ENCODE results near the gene SIK2.
A peak's percentile ranks its signal among the peaks of the same experiment; 100 is the strongest.

SIK2 gene

DNA sequence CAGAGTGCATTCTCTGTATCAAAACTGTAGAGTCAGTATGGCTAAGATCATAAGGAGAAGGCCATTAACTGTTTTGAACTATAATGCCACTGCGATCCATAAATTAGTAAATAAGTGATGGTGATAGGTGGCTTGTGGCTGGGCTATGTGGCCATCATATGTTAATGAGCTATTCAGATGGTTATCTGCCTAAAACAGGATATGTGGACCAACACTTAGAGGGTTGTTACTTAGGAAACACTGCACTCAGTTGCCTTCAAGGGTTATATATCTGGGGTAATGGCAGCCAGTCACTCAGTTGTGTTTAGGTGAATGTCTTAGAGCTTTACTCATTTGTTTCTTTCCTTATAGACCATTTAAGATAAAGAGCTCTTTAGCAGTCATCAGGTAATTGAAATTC is 97.9 kb downstream of the SIK2 start:
- DNase-seq (ENCODE audit: low spot score) = no peak
- TF ChIP-seq, protein P1, sequence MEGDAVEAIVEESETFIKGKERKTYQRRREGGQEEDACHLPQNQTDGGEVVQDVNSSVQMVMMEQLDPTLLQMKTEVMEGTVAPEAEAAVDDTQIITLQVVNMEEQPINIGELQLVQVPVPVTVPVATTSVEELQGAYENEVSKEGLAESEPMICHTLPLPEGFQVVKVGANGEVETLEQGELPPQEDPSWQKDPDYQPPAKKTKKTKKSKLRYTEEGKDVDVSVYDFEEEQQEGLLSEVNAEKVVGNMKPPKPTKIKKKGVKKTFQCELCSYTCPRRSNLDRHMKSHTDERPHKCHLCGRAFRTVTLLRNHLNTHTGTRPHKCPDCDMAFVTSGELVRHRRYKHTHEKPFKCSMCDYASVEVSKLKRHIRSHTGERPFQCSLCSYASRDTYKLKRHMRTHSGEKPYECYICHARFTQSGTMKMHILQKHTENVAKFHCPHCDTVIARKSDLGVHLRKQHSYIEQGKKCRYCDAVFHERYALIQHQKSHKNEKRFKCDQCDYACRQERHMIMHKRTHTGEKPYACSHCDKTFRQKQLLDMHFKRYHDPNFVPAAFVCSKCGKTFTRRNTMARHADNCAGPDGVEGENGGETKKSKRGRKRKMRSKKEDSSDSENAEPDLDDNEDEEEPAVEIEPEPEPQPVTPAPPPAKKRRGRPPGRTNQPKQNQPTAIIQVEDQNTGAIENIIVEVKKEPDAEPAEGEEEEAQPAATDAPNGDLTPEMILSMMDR (IDR thresholded peaks at IDR 0.05; ENCODE audit: borderline replicate concordance, control extremely low read depth, extremely low read depth, insufficient read depth, missing control alignments) = no peak
- in situ Hi-C loops (cut with MboI; ENCODE audit: low sequenced_read_pairs, unreplicated experiment) = no loop called here

DNA sequence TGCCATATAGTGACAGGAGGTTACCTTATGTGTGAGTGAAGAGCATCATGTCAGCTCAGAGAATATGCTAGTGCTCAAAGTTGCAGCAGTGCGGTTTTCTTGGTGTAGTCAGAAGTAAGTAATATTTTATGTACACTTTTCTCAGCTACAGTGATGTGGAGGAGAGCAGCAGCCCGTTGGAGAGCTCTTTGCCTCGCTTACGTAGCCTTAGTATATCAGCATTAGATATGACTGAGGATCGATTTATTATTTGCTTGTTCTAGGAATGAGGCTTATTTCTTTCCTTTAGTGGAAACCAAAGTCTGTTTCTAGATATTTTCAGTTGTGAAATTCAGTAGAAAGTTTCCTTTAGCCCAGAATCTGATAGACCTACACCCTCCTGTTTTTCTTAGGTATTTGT is 100.4 kb downstream of the SIK2 start:
- in situ Hi-C loops (cut with MboI; ENCODE audit: low sequenced_read_pairs, unreplicated experiment) = no loop called here
- TF ChIP-seq, protein P1 (IDR thresholded peaks at IDR 0.05; ENCODE audit: borderline replicate concordance, control extremely low read depth, extremely low read depth, insufficient read depth, missing control alignments) = no peak
- DNase-seq (ENCODE audit: low spot score) = no peak

DNA sequence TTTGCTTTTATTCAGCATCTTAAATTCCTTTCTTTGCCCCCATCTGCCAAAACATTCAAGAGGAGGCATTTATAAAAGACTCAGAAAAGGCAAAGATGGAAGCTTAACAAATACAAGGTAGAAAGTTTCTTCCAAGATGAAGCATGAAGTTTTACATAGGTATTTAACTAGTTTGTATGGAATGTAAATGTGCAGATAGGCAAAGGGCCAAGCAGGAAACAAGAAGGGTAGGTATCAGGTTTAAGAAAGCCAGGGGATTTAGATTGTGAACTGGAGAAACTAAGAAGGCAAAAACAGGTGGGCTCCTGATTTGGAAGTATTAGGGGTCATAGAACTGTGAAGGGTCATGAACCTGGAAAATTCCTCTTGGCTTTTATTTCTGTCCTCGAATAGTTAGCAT is 101.3 kb downstream of the SIK2 start:
- in situ Hi-C loops (cut with MboI; ENCODE audit: low sequenced_read_pairs, unreplicated experiment) = no loop called here
- DNase-seq (ENCODE audit: low spot score) = no peak
- TF ChIP-seq, protein P1 (IDR thresholded peaks at IDR 0.05; ENCODE audit: borderline replicate concordance, control extremely low read depth, extremely low read depth, insufficient read depth, missing control alignments) = no peak

DNA sequence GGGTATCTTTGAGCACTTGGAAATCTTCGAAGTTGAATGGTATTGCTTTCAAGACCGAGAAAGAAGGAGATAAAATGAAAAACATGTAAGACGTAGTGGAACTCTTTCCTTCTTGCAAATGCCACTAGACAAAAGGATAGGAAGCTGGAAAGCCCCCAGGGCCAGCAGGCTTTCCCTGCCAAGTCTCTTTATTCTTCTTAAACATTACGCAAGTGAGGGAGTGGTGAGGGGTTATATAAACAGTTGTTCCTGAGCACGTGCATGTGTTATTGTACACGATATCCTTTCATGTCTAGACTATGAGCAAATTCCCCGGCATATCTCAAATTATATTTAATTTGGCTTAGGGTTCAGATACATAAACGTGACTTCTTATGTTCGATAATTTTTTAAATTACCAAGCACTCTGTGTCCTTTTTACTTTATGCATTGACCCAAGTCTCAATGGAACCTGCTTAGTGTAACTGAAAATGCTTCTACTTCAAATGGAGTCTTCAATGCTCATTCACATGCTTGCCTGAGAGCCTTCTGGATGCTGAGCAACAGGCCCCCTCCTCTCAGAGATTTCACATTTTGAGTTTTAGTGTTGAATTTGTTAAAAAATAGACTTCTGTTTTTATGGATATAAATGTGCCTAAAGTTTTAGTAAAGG is 104.9 kb downstream of the SIK2 start:
- DNase-seq (ENCODE audit: low spot score) = no peak
- TF ChIP-seq, protein P1 (IDR thresholded peaks at IDR 0.05; ENCODE audit: borderline replicate concordance, control extremely low read depth, extremely low read depth, insufficient read depth, missing control alignments) = no peak
- in situ Hi-C loops (cut with MboI; ENCODE audit: low sequenced_read_pairs, unreplicated experiment) = no loop called here

DNA sequence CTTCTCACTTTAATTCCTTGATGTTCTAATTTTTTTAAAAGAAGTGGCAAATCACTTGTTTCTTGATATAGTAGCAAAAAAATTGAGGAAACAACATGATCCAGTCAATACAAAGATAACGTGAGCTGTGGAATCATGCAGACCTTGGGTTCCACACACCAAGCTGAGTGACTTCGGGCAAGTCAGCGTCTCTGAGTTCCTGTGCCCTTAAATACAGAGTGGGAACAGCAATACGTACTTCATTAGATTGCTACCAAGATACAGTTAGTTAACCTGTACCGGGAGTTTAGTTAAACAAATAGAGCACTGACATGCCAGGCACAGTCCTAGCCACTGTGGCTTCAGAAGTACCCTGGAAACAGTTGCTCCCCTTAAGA is 105.4 kb downstream of the SIK2 start:
- TF ChIP-seq, protein P1 (IDR thresholded peaks at IDR 0.05; ENCODE audit: borderline replicate concordance, control extremely low read depth, extremely low read depth, insufficient read depth, missing control alignments) = no peak
- in situ Hi-C loops (cut with MboI; ENCODE audit: low sequenced_read_pairs, unreplicated experiment) = no loop called here
- no peak for DNase-seq (ENCODE audit: low spot score)

DNA sequence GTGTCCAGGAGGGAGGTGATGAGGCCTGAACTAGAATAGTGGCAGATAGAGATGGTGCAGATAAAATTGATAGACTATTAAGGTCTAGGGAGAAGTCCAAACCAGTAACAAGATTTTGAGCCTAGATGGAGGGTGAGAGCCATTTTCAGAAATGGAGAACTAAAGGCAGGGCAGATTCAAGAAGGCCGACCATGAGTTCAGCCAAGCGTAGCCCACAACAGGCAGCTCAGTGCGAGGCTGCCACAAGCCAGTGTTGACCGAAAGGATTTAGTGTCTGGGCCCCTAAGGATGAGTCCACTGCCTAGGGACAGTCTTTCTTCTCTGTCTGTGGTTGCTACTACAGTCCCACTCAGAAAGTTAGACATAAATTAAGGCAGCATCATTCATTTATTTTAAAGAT is 112.3 kb downstream of the SIK2 start:
- peak; percentile 24 for DNase-seq (ENCODE audit: low spot score)
- in situ Hi-C loops (cut with MboI; ENCODE audit: low sequenced_read_pairs, unreplicated experiment) = no loop called here

More for the DNA sequence above, 112.3 kb downstream of the SIK2 start:
- TF ChIP-seq, protein P1 (IDR thresholded peaks at IDR 0.05; ENCODE audit: borderline replicate concordance, control extremely low read depth, extremely low read depth, insufficient read depth, missing control alignments) = no peak
